GM12875 (cell line): ENCODE measurements around the gene FER.

Experiments
- H3K4me3 ChIP-seq: one replicate; pipeline ENCODE4 v1.5.1; 2011; ENCODE audit warnings: low read depth, low read length, control low read depth
- TF ChIP-seq, protein P1 (sequence below): IDR thresholded peaks from 2 replicates; pipeline ENCODE4 v1.5.1; 2011; ENCODE audit warnings: low read depth, mild to moderate bottlenecking, control low read depth, inconsistent platforms, low read length, moderate library complexity, borderline replicate concordance; ENCODE audit not compliant: insufficient read depth

FER gene

GRCh38 chr5:108941746-108942145 is 194.0 kb downstream of the FER start:
- TF ChIP-seq, protein P1, sequence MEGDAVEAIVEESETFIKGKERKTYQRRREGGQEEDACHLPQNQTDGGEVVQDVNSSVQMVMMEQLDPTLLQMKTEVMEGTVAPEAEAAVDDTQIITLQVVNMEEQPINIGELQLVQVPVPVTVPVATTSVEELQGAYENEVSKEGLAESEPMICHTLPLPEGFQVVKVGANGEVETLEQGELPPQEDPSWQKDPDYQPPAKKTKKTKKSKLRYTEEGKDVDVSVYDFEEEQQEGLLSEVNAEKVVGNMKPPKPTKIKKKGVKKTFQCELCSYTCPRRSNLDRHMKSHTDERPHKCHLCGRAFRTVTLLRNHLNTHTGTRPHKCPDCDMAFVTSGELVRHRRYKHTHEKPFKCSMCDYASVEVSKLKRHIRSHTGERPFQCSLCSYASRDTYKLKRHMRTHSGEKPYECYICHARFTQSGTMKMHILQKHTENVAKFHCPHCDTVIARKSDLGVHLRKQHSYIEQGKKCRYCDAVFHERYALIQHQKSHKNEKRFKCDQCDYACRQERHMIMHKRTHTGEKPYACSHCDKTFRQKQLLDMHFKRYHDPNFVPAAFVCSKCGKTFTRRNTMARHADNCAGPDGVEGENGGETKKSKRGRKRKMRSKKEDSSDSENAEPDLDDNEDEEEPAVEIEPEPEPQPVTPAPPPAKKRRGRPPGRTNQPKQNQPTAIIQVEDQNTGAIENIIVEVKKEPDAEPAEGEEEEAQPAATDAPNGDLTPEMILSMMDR: no peak
- H3K4me3 ChIP-seq: no peak overlapping the region

- H3K4me3 ChIP-seq: no peak overlapping the region
- TF ChIP-seq, protein P1: no peak
These were observed 195.0 kb downstream of the FER start for GRCh38 chr5:108942701-108943100.

DNA sequence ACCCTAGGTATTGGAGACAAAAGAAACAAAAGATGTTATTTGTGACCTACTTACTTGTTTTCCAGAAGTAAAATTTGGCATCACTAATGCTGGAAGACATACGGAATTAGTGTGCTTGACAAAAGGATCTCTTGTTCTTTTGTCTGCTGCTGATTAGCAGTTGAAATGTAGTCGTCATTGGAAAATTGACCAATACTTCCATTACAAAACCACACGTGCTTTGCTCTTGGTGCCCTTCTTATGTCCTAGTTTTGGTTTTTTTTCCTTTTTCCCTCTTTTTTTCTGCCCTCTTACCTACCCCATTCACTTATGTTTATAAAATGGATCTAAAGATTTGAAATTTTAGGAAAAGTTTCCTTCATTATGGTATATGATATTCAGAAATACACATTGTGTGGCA is 197.4 kb downstream of the FER start:
- TF ChIP-seq, protein P1: no peak
- H3K4me3 ChIP-seq: no peak overlapping the region

DNA sequence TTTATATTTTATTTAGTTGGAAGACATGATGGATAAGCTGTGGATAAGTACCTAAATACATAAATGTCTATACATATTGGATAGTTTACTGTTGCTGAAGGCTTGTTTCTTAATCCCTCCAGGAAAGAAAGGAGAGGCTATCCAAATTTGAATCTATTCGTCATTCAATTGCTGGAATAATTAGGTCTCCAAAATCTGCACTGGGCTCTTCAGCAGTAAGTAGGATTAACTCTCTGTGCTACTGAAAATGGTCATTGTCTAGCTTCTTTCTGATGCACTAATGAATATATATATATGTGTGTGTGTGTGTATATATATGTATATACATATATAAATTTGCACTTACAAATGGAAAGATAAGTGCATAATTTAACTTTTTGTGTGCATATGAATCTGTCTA is 198.3 kb downstream of the FER start:
- no peak overlapping the region for H3K4me3 ChIP-seq
- TF ChIP-seq, protein P1: no peak

GRCh38 chr5:108947164-108947563 is 199.5 kb downstream of the FER start:
- no peak overlapping the region for H3K4me3 ChIP-seq

GRCh38 chr5:108950276-108950675 is 202.6 kb downstream of the FER start:
- TF ChIP-seq, protein P1: no peak
- no peak overlapping the region for H3K4me3 ChIP-seq

More at GRCh38 chr5:108947164-108947563, 199.5 kb downstream of the FER start:
- TF ChIP-seq, protein P1: no peak

DNA sequence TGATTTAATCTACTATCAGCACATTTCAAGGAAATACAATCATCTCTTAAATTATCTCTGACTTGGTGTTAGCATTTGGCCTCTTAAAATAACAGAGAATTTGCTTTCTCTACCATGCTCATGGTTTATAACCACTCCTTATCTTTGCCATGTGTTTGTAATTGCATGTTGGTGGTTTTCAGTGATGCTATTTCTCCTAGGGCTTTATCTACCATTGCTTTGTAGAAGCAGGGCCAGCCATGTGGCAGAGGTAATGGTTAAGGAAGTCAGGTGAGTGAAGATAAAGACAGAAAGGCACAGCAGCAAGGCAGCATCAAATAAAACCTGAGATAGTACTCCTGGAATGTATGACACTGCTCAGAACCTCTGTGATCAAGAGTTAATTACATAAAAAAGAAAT is 206.2 kb downstream of the FER start:
- H3K4me3 ChIP-seq: no peak overlapping the region
- TF ChIP-seq, protein P1: no peak
